Thyroid gland (tissue), 4 donors: Measurements from ENCODE around the gene COL16A1.

Source experiments
- POLR2A ChIP-seq, 2 donors: fragments of 450-650 bp; IDR thresholded peaks; one replicate each; pipeline ENCODE4 v1.6.1; 2017; ENCODE audit warnings: antibody characterized with exemption in 2 of 2, mild to moderate bottlenecking in 2 of 2, moderate library complexity in 1 of 2
- TF ChIP-seq, protein P1 (sequence below), 6 experiments: fragments of 200-600 bp in 3 of 6; fragments of 450-650 bp in 3 of 6; sonication (generic) in 3 of 6; IDR thresholded peaks; one replicate each; pipeline ENCODE4 v1.5.1; 2016 to 2019; ENCODE audit warnings: antibody characterized with exemption in 6 of 6, mild to moderate bottlenecking in 2 of 6, inconsistent platforms in 1 of 6, moderate library complexity in 1 of 6

- TF ChIP-seq, protein P1, sequence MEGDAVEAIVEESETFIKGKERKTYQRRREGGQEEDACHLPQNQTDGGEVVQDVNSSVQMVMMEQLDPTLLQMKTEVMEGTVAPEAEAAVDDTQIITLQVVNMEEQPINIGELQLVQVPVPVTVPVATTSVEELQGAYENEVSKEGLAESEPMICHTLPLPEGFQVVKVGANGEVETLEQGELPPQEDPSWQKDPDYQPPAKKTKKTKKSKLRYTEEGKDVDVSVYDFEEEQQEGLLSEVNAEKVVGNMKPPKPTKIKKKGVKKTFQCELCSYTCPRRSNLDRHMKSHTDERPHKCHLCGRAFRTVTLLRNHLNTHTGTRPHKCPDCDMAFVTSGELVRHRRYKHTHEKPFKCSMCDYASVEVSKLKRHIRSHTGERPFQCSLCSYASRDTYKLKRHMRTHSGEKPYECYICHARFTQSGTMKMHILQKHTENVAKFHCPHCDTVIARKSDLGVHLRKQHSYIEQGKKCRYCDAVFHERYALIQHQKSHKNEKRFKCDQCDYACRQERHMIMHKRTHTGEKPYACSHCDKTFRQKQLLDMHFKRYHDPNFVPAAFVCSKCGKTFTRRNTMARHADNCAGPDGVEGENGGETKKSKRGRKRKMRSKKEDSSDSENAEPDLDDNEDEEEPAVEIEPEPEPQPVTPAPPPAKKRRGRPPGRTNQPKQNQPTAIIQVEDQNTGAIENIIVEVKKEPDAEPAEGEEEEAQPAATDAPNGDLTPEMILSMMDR (IDR thresholded peaks at IDR 0.05): no peak
- no peak for TF ChIP-seq POLR2A (IDR thresholded peaks at IDR 0.05)
These were observed 58.6 kb downstream of the COL16A1 start for GRCh38 chr1:31645274-31645568.
